Fibroblast of peridontal ligament (primary cell): ENCODE data around the gene RBP4.

Source experiments
- DNase-seq: peaks from one replicate; pipeline ENCODE4 v3.0.0-alpha.2; 2010; ENCODE audit errors: extremely low read depth

The RBP4 gene

GRCh38 chr10:93595378-93596161 lies 5.5 kb downstream of the RBP4 start:
- no peak for DNase-seq

GRCh38 chr10:93594518-93594917 lies 6.5 kb downstream of the RBP4 start:
- DNase-seq: no peak

GRCh38 chr10:93593749-93594148 lies 7.3 kb downstream of the RBP4 start:
- no peak for DNase-seq

- DNase-seq: no peak
Observed at GRCh38 chr10:93593254-93593653, 7.8 kb downstream of the RBP4 start.

GRCh38 chr10:93591065-93591808 lies 9.8 kb downstream of the RBP4 start:
- no peak for DNase-seq

- no peak for DNase-seq
Observed at GRCh38 chr10:93590638-93591037, 10.4 kb downstream of the RBP4 start.

- DNase-seq: no peak
Observed at GRCh38 chr10:93589648-93590562, 11.1 kb downstream of the RBP4 start.

GRCh38 chr10:93584445-93584844 lies 16.6 kb downstream of the RBP4 start:
- no peak for DNase-seq

GRCh38 chr10:93580828-93581227 lies 20.2 kb downstream of the RBP4 start:
- DNase-seq: peak; percentile 9

- DNase-seq: no peak
Observed at GRCh38 chr10:93579985-93580711, 20.9 kb downstream of the RBP4 start.

- DNase-seq: no peak
Observed at GRCh38 chr10:93579089-93579488, 21.9 kb downstream of the RBP4 start.

GRCh38 chr10:93577565-93577964 lies 23.5 kb downstream of the RBP4 start:
- DNase-seq: no peak

- DNase-seq: no peak
Observed at GRCh38 chr10:93576888-93577287, 24.1 kb downstream of the RBP4 start.

- DNase-seq: no peak
Observed at GRCh38 chr10:93573924-93574323, 27.1 kb downstream of the RBP4 start.

GRCh38 chr10:93573051-93573909 lies 27.8 kb downstream of the RBP4 start:
- DNase-seq: no peak

- DNase-seq: no peak
Observed at GRCh38 chr10:93572606-93573005, 28.4 kb downstream of the RBP4 start.

GRCh38 chr10:93570383-93570782 lies 30.7 kb downstream of the RBP4 start:
- no peak for DNase-seq

GRCh38 chr10:93568105-93568390 lies 33.0 kb downstream of the RBP4 start:
- no peak for DNase-seq

GRCh38 chr10:93567277-93568104 lies 33.5 kb downstream of the RBP4 start:
- no peak for DNase-seq
